ENCODE results near the gene FURIN. TPM values are rescaled to one million over a fixed set of nuclear protein-coding genes. Genes with fewer than 3 reads are reported as not detected.
A peak's percentile ranks its signal among the peaks of the same experiment; 100 is the strongest.

The FURIN gene
- total RNA-seq, 2 experiments from 2014 or later: 4.9 to 10.3 TPM

GRCh38 chr15:90869601-90870353, 1.4 kb downstream of the FURIN start:
- Histone ChIP-seq H3K4me3 (ENCODE audit: low read depth, low read length, poor library complexity, severe bottlenecking) (no peak overlapping the region), H3K27ac (ENCODE audit: low read depth, low read length, poor library complexity, severe bottlenecking) (no peak overlapping the region), H3K4me2 (ENCODE audit: low read length) (peak overlapping the region; percentile 90), H3K4me1 (ENCODE audit: insufficient read depth, low read length, poor library complexity, severe bottlenecking) (peaks cover 36% of the 10 kb centered on the region), H3K9me3 (ENCODE audit: low read length) (no peaks in the 10 kb centered on the region), H2AFZ (ENCODE audit: low read length) (peak overlapping the region; percentile 24; the same call in 1 of the 2 replicates), H3K9me2 (ENCODE audit: insufficient read depth, low read length) (no peaks in the 10 kb centered on the region), H3K36me3 (ENCODE audit: insufficient read depth, low read length) (no peaks in the 10 kb centered on the region), H4K20me1 (ENCODE audit: insufficient read depth, low read length) (no peaks in the 10 kb centered on the region; the same call in 1 of the 2 replicates), H3K79me2 (ENCODE audit: insufficient read depth, low read depth, low read length) (no peaks in the 10 kb centered on the region)
- BruUV-seq (replicated peaks): no TSS peak
- DNase-seq (ENCODE audit: low spot score): peak; percentile 40
- POLR2A ChIA-PET: interaction anchor here (0.6 to 1.0 kb wide), 5 partner anchors 14 to 65 kb away, joined by 3 read pairs; partner anchors contain the start of gene UNC45A
- intact Hi-C loops (cut with micrococcal nuclease; ENCODE audit: unreplicated experiment): loop anchor here (2.0 to 5.0 kb wide), 2 partner anchors 65 to 82 kb away; partner anchors contain the start of gene UNC45A
- CTCF ChIA-PET (ENCODE audit: unreplicated experiment): no interaction called here
- TF ChIP-seq CTCF (conservative IDR thresholded peaks at IDR 0.05; ENCODE audit: low read length) (no peak), EZH2phosphoT487 (IDR thresholded peaks at IDR 0.05; ENCODE audit: borderline replicate concordance, low read depth, low read length) (no peak)

- peaks cover 36% of the 10 kb centered on the region for H3K4me1 ChIP-seq (ENCODE audit: insufficient read depth, low read length, poor library complexity, severe bottlenecking)
- TSS peak; percentile 82 for BruUV-seq (replicated peaks)
- no peaks in the 10 kb centered on the region for H3K79me2 ChIP-seq (ENCODE audit: insufficient read depth, low read depth, low read length)
- no peaks in the 10 kb centered on the region; the same call in 1 of the 2 replicates for H4K20me1 ChIP-seq (ENCODE audit: insufficient read depth, low read length)
- POLR2A ChIA-PET: interaction anchor here (0.8 to 1.0 kb wide), 3 partner anchors 14 to 64 kb away, joined by 3 read pairs; partner anchors contain the start of gene UNC45A
- no peaks in the 10 kb centered on the region for H3K9me3 ChIP-seq (ENCODE audit: low read length)
- peak; percentile 34 for DNase-seq (ENCODE audit: low spot score)
- CTCF ChIA-PET (ENCODE audit: unreplicated experiment): no interaction called here
- H3K4me3 ChIP-seq (ENCODE audit: low read depth, low read length, poor library complexity, severe bottlenecking): peak overlapping the region; percentile 78
- H2AFZ ChIP-seq (ENCODE audit: low read length): peak overlapping the region; percentile 80; the same call in 1 of the 2 replicates
- no peak for TF ChIP-seq CTCF (conservative IDR thresholded peaks at IDR 0.05; ENCODE audit: low read length)
- no peak for TF ChIP-seq EZH2phosphoT487 (IDR thresholded peaks at IDR 0.05; ENCODE audit: borderline replicate concordance, low read depth, low read length)
- intact Hi-C loops (cut with micrococcal nuclease; ENCODE audit: unreplicated experiment): loop anchor here (2.0 to 5.0 kb wide), 2 partner anchors 64 to 83 kb away; partner anchors contain the start of gene UNC45A
- H3K27ac ChIP-seq (ENCODE audit: low read depth, low read length, poor library complexity, severe bottlenecking): no peak overlapping the region
- H3K4me2 ChIP-seq (ENCODE audit: low read length): peak overlapping the region; percentile 90
- H3K9me2 ChIP-seq (ENCODE audit: insufficient read depth, low read length): no peaks in the 10 kb centered on the region
- H3K36me3 ChIP-seq (ENCODE audit: insufficient read depth, low read length): no peaks in the 10 kb centered on the region
Observed at GRCh38 chr15:90870354-90871138, 2.2 kb downstream of the FURIN start.
